22Rv1 (cell line): Measurements from ENCODE around the gene BTNL9.

Source experiments
- H3K27ac ChIP-seq: fragments of 450-650 bp; 2 replicates; pipeline ENCODE4 v1.5.1; 2017
- ZFX ChIP-seq: fragments of 450-650 bp; IDR thresholded peaks from 2 replicates; pipeline ENCODE4 v1.6.1; 2017; ENCODE audit warnings: antibody characterized with exemption, borderline replicate concordance
- TF ChIP-seq, protein P1 (sequence below): fragments of 450-650 bp; IDR thresholded peaks from 2 replicates; pipeline ENCODE4 v1.5.1; 2017; ENCODE audit warnings: mild to moderate bottlenecking

Gene BTNL9

DNA sequence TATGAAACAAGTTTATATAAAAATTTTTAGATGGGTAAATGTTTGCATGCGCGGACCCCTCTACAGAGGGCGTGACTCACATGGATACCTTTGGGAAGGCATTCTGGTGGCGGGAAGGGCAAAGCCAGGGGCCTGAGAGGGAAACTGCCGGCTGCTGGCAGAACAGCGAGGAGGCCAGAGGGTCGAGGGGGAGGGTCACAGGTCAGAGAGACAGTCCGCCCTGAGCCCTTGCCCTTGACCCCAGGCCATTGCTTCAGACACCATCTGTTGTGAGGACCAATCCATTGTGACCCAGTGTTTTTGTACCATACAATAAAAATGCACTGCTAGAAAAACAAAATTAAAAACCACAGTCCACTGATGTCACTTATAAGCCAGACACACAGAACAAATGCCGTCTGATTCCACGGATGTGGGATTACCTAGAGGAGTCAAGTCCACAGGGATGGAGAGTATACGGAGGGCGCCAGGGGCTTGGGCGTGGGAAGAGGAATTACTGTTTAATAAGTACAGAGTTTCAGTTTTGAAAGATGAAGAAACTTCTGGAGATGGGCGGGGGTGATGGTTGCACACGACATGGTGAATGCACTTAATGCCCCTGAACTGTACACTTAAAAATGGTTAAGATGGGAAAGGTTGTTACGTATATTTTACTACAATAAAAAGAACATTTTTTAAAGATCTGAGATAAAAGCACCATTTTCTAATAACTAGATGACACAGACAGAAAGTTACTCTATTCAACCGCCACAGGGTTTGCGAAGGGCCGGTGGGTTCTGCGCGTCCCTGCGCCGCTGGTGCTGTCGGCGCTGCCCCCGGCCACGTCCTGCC is 12.0 kb downstream of the BTNL9 start:
- TF ChIP-seq, protein P1, sequence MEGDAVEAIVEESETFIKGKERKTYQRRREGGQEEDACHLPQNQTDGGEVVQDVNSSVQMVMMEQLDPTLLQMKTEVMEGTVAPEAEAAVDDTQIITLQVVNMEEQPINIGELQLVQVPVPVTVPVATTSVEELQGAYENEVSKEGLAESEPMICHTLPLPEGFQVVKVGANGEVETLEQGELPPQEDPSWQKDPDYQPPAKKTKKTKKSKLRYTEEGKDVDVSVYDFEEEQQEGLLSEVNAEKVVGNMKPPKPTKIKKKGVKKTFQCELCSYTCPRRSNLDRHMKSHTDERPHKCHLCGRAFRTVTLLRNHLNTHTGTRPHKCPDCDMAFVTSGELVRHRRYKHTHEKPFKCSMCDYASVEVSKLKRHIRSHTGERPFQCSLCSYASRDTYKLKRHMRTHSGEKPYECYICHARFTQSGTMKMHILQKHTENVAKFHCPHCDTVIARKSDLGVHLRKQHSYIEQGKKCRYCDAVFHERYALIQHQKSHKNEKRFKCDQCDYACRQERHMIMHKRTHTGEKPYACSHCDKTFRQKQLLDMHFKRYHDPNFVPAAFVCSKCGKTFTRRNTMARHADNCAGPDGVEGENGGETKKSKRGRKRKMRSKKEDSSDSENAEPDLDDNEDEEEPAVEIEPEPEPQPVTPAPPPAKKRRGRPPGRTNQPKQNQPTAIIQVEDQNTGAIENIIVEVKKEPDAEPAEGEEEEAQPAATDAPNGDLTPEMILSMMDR = no peak
- TF ChIP-seq ZFX = no peak

DNA sequence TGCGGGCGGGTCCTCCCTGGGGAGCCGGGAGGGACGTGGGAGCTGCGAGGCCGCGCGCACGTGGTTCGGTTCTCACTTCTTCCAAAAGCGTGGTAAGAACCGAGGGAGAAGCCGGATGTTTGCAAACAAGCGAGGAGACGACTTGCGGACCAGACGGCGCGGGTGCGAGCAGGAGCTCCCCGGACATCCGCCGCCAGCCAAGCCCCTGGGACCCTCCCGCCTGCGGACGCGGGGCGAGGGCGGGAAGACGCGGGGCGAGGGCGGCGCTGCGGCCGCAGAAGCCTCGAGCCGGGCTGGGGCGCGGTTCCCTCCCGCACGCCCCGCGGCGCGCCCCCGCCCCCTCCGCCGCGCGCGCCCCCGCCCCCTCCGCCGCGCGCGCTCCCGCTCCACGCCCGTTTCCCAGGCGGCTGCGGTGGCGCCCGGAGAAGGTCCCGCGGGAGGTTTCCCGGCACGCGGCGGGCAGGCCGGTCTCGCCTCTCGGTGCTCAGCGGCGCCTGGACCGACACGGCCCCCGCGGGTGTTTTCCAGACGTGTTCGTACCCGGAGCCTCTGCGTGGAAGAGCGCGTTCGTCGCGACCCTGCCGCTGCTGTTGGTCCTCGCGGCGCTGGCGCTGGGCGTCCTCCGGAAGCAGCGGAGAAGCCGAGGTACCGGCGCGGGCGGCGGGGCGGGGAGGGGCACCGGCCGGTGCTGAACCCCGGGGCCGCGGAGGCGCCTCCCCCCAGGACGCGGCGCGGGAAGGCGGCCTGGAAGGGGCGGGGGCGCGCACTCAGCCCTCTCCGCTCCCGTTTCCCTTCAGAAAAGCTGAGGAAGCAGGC is 12.8 kb downstream of the BTNL9 start:
- TF ChIP-seq ZFX = no peak
- TF ChIP-seq, protein P1 = no peak
- no peak overlapping the region; the same call in 1 of the 2 replicates for H3K27ac ChIP-seq

More for the DNA sequence above, 12.0 kb downstream of the BTNL9 start:
- no peak overlapping the region for H3K27ac ChIP-seq

DNA sequence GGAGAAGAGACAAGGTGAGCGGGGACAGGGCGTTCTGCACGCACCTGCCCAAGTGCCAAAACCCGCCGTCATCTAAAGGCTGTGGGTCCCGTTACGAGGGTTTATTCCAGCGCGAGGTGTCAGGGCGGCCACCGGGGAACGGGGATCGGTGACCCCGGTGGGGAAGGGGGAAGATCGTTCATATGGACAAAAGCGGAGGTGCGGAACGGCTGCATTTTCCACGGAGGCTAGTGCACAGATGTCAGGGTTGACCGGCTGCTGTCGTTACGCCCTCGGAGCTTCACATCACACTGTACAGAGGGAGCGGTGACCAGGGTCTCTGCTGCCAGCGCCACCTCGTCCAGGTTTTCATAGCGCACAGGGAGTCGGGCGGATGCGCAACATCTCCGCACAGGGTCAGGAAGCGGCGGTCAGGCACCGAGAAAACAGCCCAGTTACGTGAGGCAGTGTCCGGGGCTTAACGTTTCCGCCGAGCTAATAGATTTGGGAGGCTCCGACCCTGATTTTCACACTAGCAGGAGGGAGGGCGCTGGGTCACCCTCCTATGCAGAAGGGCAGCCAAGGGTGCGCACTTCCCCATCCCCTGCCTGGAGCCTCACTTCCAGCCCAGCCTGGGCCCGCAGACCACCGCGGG is 13.5 kb downstream of the BTNL9 start:
- H3K27ac ChIP-seq = no peak overlapping the region; the same call in 1 of the 2 replicates
- TF ChIP-seq, protein P1 = no peak
- no peak for TF ChIP-seq ZFX

DNA sequence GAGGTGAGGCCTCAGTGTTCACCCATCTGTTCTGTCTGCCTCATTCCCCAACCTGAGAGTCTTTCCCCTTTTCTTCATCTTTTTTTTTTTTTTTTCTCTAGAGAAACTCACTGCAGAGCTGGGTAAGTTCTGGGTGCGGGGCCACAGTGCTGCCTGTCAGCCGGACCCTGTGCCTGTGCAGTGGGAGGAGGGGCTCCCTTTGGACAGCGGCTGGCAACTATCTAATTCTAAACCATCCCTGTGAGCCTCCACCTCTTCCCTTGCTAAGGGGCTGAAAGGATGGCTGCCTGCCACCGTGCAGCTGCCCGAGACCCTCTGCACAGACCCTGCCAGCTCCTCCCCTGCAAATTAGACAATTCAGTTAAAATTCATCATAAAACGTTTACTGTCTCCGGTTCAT is 14.1 kb downstream of the BTNL9 start:
- no peak overlapping the region for H3K27ac ChIP-seq

DNA sequence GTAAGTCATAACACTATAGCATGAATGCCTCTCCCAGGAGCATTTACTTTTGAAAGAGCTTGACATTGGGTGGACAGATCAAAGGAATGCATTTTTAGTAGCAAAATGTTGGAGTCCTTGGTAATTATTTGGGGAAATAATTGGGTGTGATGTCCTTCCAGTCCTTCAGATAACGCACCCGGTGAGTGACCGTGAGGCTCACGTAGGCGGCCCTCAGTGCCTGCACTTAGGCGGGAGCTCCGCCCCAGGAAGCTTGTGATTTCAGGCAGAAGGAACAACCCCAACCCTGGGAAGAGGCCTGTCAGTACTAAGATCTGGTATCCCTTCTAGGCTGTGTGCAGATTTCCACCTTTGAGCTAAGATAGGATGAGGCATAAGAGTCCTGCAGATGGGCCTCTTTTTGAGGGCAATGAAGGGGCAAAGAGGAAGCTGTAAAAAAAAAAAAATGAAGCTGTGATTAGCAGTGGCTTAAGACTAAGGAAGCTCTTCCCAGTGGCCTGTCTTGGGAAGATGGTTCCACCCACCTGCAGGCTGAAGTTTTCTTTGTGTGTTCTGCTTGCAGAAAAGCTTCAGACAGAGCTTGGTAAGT is 14.9 kb downstream of the BTNL9 start:
- H3K27ac ChIP-seq = no peak overlapping the region

More for the DNA sequence above, 14.1 kb downstream of the BTNL9 start:
- no peak for TF ChIP-seq ZFX
- TF ChIP-seq, protein P1 = no peak

DNA sequence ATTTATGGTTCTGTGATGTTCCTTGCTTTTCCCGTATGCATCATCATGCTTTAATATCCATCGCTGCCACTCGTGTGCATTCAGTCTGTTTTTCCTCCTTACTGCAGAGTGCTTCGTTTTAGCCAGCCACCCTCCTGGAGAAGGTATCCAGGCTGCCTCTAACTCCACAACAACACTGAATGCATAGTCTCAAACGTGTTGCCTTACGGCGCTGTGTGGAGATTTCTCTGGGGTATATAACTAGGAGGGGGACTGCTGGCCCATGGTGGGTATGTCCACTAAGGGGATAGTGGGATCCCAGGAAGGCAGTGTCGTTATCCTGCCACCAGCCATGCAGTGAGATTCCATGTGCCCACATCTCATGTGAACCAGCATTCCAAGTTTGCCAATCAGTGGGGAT is 16.4 kb downstream of the BTNL9 start:
- TF ChIP-seq ZFX = no peak
- TF ChIP-seq, protein P1 = no peak
- no peak overlapping the region for H3K27ac ChIP-seq

More for the DNA sequence above, 14.9 kb downstream of the BTNL9 start:
- no peak for TF ChIP-seq ZFX
- TF ChIP-seq, protein P1 = no peak
